NB4 (cell line): ENCODE data around the gene SDK2.

Experiments used
- DNase-seq: peaks from one replicate; pipeline ENCODE4 v3.0.0; 2010; ENCODE audit warnings: low read depth
- H3K4me3 ChIP-seq: one replicate; pipeline ENCODE4 v1.5.1; 2011; ENCODE audit warnings: mild to moderate bottlenecking, low read depth, low read length, moderate library complexity
- MYC ChIP-seq: IDR thresholded peaks from 2 replicates; pipeline ENCODE4 v1.6.1; 2011; ENCODE audit warnings: low read depth, low read length
- POLR2A ChIP-seq: IDR thresholded peaks from 2 replicates; pipeline ENCODE4 v1.6.1; 2011; ENCODE audit warnings: mild to moderate bottlenecking; ENCODE audit not compliant: insufficient read length; ENCODE audit errors: extremely low read depth
- TF ChIP-seq, protein P1 (sequence below): IDR thresholded peaks from one replicate; pipeline ENCODE4 v1.5.1; 2012; ENCODE audit warnings: low read depth, low read length
- TF ChIP-seq, protein P2 (sequence below): IDR thresholded peaks from 2 replicates; pipeline ENCODE4 v1.6.1; 2011; ENCODE audit warnings: low read depth, low read length

The SDK2 gene

DNA sequence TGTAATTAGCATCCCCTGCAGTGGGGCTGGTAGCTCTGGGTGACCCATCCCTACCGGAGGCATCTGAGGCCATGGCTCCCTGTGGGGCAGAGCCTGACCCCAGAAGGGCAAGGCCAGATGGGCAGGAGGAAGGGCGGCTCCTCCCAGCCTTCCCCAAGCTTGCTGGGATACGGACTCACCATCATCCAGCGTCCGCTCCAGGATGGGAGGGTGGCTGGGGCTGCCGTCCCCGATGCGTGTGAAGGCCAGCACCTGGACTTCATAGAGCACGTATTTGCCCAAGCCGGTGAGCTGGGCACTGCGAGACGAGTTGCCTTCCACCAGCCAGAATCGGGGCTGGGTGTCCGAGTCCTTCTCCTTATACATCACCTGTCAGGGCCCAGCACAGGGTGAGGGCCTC is 250.9 kb downstream of the SDK2 start:
- no peak for DNase-seq
- TF ChIP-seq, protein P1, sequence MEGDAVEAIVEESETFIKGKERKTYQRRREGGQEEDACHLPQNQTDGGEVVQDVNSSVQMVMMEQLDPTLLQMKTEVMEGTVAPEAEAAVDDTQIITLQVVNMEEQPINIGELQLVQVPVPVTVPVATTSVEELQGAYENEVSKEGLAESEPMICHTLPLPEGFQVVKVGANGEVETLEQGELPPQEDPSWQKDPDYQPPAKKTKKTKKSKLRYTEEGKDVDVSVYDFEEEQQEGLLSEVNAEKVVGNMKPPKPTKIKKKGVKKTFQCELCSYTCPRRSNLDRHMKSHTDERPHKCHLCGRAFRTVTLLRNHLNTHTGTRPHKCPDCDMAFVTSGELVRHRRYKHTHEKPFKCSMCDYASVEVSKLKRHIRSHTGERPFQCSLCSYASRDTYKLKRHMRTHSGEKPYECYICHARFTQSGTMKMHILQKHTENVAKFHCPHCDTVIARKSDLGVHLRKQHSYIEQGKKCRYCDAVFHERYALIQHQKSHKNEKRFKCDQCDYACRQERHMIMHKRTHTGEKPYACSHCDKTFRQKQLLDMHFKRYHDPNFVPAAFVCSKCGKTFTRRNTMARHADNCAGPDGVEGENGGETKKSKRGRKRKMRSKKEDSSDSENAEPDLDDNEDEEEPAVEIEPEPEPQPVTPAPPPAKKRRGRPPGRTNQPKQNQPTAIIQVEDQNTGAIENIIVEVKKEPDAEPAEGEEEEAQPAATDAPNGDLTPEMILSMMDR, result no peak
- TF ChIP-seq POLR2A (no peak), MYC (no peak)
- TF ChIP-seq, protein P2, sequence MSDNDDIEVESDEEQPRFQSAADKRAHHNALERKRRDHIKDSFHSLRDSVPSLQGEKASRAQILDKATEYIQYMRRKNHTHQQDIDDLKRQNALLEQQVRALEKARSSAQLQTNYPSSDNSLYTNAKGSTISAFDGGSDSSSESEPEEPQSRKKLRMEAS, result no peak
- H3K4me3 ChIP-seq, result no peak overlapping the region

DNA sequence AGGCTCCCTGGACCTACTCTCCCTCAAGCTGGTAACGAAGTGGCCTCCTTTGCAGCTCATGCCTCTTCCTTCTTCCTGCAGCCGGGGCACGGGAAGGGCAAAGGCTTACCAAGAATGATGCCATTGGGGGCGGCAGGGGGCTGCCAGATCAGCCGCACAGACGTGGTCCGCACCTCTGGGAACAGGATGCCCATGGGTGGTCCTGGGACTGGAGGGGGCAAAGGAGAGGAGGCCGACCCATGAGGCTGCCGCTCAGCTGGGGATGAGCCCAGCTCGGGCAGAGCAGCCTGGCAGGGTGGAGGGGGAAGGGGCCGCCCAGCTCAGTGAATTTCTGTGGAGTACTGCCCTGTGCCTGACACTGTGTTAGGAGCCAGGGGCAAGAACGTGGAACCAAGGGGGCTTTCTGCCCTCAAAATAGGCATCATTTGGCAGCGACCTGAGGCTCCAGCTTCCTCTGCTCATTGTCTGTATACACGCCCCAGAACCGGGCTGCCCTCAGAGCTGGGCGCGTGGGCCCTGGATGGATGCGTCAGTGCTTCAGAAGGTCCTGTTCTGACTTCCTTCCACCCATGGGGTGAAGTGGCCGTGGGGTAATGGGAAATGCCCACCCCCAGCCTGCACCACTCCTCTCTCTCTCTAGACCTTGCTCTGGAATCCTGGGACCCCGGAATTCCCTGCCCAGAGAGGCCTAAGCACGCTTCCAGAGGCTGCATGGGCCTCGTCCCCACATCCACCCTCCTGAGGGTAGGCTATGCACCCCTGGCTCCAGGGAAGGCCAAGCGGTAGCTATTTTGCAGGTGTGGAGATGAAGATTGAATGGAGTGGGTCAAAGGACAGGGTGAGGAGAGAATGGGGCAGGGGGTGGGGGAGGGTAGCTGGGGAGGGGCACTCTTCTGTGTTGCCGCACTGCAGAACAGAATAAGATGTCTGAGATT is 252.6 kb downstream of the SDK2 start:
- TF ChIP-seq, protein P1, result no peak
- TF ChIP-seq POLR2A (no peak), MYC (no peak)
- TF ChIP-seq, protein P2, result no peak
- no peak overlapping the region for H3K4me3 ChIP-seq
- no peak for DNase-seq

DNA sequence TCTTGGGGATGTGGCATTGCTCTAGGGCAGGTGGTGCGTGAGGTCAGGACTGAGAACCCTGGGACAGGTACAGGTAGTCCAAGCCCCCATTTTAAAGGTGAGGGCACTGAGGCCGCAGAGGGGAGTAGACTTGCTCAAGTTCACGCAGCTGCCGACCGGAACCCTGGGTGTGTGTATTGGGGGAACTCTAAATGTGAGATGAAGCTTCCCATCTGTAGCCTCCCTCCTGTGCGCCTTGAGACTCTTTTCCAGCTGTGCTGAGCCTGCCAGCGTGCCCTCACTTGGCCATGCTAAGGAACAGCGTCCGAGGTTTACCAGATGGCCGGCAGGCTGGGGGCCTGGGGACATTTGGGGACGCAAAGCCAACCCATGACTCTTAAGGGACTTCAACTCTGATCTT is 253.4 kb downstream of the SDK2 start:
- no peak overlapping the region for H3K4me3 ChIP-seq
- DNase-seq, result no peak
- TF ChIP-seq, protein P2, result no peak
- TF ChIP-seq MYC (no peak), POLR2A (no peak)
- TF ChIP-seq, protein P1, result no peak

DNA sequence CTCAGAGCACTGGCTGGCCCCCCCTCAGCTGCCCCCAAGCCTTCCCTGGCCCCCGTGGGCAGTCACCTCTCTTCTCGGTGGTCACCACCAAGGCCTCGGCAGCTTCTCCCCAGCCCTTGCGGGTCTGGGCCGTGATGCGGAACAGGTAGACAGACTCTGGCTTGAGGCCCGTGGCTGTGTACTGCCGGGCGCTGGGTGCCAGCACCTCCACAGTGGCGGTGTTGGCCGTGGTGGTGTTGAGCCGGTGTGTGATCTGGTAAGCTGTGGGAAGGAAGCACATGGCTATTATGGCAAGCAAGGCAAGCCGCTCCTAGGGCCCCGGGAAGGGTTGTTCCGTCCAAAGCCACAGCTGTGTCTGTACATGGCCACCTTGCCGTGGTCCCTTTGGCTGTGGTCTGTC is 254.0 kb downstream of the SDK2 start:
- no peak overlapping the region for H3K4me3 ChIP-seq
- TF ChIP-seq, protein P1, result no peak
- TF ChIP-seq, protein P2, result no peak
- TF ChIP-seq MYC (no peak), POLR2A (no peak)
- DNase-seq, result no peak

DNA sequence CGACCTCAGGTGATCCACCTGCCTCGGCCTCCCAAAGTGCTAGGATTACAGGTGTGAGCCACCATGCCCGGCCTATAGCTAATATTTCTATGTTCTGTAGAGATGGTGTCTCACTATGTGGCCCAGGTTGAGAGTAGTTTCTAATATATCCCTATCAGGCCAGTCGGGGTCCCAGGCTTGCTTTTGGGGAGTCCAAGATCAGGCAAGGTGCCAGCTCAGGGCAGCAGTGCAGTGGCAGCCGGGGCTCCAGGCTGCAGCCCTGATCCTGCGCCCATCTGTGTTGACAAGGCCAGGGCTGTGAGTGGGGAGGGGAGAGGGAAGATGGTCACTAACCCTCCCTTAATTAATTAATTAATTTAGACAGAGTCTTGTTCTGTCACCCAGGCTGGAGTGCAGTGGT is 254.8 kb downstream of the SDK2 start:
- H3K4me3 ChIP-seq, result no peak overlapping the region
- no peak for DNase-seq
- TF ChIP-seq POLR2A, result no peak
- TF ChIP-seq, protein P2, result no peak
- TF ChIP-seq, protein P1, result no peak

DNA sequence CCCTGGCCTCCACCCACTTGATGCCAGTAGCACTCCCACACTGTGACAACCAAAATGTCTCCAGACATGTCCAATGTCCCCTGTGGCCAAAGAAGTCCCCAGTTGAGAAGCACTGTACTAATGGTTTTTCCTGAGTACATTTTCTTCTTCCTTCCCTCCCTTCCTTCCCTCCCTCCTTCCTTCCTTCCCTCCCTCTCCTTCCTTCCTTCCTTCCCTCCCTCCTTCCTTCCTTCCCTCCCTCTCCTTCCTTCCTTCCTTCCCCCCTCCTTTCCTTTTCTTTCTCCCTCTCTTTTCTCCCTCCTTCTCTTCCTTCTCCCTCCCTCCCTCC is 255.7 kb downstream of the SDK2 start:
- DNase-seq, result no peak
- TF ChIP-seq POLR2A, result no peak
- no peak for TF ChIP-seq MYC
- TF ChIP-seq, protein P2, result no peak
- TF ChIP-seq, protein P1, result no peak
- no peak overlapping the region for H3K4me3 ChIP-seq
